Retina (tissue), 1 donor: ENCODE results near the gene ENKD1.

Experiments used
- DNase-seq: peaks from one replicate; pipeline ENCODE4 v3.0.0-alpha.2; 2016

Gene ENKD1

GRCh38 chr16:67678354-67679023, 11.9 kb upstream of the ENKD1 start:
- no peak for DNase-seq

DNA sequence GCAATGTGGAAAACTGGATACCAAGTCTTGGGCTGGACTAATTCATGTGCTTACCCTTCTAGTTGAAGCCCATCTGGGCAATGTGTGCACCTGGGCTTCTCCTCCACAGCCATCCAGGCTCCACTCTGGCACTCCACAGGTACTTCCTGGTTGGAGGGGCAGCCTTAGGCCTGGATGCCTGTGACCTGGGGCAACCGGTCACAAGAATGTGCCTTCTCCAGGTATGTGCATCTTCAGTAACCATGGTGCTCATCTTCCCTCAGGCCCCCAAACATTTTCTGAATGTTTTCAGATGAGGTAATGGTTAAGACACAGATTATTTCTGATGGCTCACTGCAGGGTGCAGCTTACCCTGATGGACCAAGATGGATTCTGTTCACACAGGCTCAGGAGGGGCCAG, 11.2 kb upstream of the ENKD1 start:
- DNase-seq: no peak

DNA sequence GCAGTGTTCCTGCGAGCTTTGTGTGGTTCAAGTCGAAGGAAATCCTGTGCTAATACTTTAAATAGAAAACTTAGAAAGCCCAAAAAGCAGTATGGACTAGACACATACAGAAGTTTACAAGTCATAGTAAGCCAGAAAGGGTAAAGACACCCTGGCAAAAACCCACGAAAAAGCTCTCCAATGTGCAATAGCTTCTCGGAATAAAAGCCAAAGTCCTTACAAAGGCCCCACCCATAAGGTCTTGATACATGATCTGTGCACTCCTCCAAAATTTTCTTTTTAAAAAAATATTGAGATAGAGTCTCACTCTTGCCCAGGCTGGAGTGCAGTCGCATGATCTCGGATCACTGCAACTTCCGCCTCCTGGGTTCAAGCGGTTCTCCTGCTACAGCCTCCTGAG, 10.4 kb upstream of the ENKD1 start:
- DNase-seq: no peak

DNA sequence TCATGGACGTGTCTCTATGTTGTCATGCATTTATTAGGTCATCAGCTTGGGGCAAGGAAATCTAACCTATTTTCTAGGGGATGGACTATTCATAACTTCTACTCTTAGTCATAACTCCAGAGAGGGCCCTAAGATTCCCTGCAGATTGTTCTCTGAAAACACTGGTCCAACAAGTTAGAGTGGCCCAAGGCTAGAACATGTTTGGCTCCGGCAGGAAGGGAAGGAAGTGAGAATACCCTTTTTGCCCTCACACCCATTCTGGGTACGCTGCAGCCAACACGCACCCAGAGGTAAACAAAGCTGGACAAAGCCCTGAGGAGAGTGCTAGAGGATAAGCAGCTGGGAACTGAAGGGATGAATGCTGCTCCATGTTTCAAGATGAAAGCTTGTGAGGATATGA, 10.0 kb upstream of the ENKD1 start:
- no peak for DNase-seq

DNA sequence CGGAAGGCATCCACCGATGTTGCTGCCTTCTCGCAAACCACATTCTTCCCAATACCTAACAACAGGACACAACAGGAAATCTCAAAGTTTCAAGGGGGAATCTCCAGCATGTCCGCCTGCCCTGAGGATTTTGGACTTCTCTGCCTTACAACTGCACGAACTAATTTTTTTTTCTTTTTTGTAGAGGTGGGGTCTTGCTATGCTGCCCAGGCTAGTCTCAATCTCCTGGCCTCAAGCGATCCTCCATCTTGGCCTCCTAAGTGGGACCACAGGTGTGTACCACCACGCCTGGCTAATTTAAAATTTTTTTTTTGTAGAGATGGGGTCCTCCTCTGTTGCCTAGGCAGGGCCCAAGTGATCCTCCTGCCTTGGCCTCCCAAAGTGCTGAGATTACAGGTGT, 9.4 kb upstream of the ENKD1 start:
- DNase-seq: no peak

DNA sequence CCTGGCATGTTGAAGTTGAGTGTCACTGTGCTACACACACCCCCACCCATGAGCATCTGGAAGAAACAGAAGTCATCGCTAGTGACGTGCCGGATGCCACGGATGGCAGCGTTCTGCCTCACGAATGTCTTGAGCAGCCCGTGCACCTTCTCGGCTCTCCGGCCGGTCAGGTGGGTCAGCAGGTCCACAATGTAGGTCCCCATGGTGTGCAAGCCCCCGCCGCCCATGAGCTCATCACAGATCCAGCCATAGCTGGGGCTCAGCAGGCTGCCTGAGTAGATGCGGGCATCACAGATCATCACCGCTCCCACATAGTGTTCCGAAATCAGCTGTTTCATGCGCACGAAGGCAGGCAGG, 9.0 kb upstream of the ENKD1 start:
- no peak for DNase-seq

DNA sequence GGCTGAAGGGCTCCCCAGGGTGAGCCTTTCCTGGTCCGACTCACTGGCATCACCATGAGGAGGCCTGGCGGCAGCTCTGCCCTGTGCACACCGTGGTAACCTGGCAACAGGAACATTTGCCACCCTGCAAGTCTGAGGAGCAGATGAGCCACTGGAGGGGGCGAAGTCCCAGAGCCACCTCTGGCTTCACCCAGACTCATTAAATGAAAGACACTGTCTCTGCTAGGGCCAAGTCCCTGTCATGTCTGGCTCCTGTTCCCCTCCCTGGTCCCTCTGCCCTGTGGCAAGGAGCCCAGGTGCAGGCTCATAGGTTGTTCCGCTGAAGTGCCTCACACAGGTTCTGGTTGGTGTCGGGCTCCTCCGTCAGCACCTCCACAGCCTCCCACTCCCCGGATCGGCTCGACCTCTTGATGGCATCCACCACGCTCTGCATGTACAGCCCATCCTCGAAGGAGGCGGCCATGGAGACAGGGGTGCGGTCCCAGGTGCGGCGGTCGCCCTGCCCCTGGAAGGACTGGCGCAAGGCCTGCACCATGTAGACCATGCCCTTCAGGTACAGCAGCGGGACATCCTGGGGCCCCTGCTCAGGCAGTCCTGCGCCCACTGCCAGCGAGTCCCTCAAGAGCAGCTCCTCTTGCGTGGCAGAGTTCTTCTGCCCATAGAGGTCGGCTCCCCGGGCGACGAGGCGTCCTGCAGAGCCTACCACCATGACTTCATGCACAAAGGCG, 8.5 kb upstream of the ENKD1 start:
- DNase-seq: no peak

DNA sequence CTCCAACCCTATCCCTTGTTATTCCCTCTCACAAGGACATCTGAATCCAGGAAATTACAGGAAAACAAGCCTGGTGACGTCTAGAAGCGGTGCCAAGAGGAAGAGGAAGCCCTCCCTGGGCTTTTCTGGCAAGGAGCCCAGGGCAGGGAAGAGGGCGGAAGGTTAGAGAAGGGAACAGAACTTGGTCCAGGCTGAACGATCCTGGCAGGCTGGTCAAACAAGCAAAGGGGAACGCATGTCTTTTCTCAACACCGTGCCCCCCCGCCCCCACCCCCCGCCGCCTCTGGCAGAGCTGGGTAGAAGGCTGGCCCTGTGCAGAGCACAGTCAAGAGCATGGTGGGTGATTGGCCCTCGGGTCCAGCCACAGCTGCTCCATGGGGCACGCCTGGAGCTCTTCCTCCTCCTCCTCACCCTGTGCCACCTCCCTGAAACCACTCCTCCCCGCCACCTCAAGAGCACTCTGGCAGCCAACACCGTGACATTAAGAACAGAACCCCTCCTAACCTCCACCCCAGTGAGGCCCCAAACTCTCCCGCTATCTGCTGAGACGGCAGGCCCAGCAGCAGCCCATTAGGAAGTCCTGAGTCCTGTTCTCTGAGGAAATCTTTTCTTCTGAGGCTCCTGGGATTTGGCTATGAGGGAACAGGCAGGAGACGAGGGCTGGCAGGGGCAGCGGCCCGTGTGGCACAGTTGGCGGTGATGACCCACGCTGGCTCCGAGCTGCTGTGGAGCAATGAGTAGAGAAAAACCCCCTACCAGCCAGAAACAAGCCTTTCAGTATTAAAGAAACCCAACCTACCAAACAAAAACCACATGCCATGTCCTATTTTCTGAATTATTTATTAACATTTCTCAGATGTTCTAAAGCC, 7.4 kb upstream of the ENKD1 start:
- no peak for DNase-seq

DNA sequence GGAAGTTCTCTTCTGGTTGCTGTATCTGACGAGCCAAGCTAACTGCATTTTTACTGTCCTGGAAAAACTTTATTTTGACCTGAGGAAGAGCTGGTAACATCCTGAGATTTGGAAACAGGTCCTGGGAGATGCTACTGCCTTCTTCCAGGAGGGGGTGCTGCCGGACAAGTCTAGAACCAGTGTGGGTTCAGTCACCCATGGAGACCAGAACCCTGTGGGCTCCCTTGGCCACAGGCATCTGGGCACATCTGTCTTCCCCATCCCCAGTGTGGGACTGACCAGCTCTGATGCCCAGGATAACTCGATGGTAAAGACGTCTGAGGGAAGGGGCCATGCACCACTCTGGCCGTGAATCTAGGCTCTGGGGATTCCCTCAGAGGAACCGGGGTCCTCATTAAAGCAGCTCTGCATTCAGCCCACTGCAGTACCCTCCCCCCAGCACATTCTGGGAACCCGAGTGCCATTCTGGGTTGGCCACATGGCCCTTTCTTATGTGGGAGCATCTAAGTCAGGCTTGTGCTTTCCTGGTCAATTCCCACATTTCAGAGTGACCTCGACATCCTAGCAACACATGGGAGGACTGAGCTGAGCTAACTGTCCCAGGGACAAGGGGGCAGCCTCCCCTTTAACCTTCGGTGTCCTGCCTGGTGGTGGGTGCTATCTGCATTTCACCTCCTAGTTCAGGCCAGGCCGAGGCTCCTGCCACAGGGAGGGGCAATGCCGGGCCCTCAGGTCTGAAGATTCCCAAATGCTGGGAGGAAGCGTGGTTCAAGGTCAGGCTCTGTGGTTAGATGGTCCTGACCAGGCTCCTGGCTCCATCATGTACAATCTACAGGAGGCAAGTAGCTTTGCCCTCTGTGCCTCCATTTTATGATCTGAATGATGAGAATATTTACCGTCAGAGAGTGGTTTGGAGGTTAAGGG, 6.5 kb upstream of the ENKD1 start:
- DNase-seq: no peak

- no peak for DNase-seq
Observed at GRCh38 chr16:67672306-67672705, 5.8 kb upstream of the ENKD1 start.

- DNase-seq: no peak
Observed at GRCh38 chr16:67669499-67670101, 3.0 kb upstream of the ENKD1 start.

- no peak for DNase-seq
Observed at GRCh38 chr16:67668495-67669157, 2.1 kb upstream of the ENKD1 start.

DNA sequence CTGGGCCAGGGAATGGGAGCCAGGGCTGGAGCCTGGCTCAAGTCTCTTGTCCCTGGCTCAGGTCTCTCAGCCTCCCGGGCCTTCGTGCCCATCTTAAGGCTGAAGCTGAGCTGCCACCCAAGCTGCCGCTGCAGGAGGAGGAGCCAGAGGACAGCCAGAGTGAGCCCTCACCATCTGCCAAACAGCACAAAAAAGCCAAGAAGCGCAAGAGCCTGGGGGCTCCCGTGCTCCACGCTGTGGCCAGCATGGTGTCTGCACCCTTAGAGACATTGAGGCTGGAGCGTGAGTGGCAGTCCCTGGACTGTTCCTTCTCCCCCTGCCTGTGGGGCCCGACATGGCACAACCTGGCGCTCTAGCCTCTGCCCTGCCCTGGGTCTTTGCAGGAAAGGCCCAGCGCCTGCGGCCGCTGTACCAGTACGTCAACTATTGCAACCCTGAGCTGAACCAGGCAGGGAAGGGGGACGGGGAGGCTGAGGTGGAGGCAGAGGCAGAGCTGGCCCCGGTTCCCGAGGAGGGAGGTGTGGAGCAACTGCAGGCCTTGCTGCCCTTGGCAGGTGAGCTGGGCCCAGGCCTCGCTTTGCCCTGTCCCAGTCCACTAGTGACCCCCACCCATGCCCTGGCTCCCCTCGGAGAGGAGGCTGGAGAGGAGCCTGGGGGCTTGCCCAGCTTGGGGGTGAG, 1.4 kb upstream of the ENKD1 start:
- DNase-seq: peak; percentile 92

DNA sequence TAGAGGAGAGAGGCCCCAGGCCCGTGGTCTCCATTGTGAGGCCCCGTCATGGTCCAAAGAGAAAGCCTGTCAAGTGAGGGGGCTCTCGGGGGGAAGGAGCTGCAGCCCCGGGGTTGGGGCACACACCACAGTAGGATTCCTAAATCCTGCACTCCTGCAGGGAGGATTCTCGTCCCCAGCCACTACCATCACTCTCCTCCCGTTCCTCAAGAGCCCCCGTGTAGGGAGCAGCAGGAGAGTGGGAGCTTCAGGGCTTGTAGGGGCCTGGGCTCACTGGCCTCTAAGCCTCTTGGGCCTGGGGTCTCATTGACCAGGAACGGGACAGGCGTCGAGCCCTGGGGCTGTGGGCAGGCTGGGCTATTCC, 885 bp upstream of the ENKD1 start:
- DNase-seq: no peak

- DNase-seq: peak; percentile 72
Observed at GRCh38 chr16:67666032-67666551, 458 bp downstream of the ENKD1 start.

DNA sequence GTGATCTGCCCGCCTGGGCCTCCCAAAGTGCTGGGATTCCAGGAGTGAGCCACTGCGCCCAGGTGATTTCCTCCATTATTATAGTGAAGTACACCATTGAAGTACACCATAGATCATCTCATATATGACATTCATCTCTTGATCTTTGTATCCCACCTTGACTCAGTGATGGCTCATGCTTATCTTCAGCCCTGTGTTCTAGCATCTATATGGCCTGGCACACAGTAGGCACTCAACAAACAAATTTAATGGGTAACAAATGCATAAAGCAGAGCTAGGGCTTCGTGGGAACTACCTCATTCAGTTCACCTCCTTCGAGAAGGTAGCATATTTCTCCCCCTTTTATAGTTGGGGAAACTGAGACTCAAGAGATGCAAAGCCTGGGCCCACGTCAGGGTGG, 952 bp downstream of the ENKD1 start:
- no peak for DNase-seq

DNA sequence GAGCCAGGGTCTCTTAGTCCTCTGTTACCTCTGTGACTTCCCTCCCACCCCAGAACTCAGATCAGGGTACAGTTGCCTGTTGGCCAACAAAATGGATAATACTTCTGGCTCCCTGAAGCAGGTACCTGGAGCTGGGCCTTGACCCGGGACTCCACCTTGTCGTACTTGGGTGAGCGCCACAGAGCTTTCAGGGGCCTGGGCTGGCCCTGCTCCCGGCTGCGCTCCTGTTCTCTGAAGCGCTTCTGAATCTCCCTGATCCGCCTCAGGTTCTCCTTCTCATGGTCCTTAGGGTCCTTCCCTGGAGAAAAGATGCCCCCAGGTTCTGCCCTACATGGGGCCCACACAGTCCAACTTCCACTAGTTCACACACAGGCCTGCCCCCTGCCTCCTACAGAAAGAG, 1.7 kb downstream of the ENKD1 start:
- no peak for DNase-seq

DNA sequence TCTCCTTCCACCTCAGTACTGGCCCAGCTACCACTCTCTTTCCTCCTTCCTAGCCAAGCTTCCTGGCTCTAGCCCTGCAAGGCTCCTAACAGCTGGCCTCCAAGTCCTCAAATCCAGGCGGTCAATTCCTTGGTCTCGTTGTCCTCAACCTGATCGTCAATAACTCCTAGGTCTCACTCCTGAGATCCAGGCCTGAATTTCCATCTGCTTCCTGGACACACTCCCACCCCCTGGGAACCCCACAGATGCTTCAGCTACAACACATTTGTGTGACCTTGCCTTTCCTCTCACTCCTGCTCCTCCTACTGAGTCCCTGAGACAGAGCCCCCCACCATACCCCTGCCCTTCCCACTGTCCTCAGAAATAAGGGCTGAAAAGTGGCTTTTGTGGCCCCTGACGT, 2.3 kb downstream of the ENKD1 start:
- DNase-seq: no peak

GRCh38 chr16:67663877-67664222, 2.7 kb downstream of the ENKD1 start:
- no peak for DNase-seq

GRCh38 chr16:67663151-67663876, 3.2 kb downstream of the ENKD1 start:
- no peak for DNase-seq

DNA sequence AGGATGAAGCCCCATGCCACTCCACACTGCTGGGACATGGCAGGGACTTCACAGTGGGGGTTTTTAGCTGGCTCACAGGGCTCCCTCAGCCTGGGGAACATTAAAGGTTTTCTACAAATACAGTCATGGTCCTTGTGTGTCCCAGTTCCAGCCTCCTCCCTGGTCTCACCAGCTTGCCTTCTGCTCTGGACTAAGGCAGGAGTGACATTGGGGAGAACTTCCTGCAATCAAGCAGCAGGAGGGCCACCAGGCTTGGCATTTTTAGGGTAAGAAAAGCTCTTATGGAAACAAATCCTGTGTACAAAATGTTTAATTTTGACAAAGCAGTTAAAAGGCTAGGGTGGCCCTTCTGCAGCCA, 3.9 kb downstream of the ENKD1 start:
- DNase-seq: no peak
